WTC11 (cell line): Measurements from ENCODE around the gene CFAP77. TPM values are rescaled to one million over a fixed set of nuclear protein-coding genes. Genes with fewer than 3 reads are reported as not detected.

Experiments used
- ATAC-seq: fragments of 200-7000 bp; cut with Tn5 transposase; 2 replicates; pipeline ENCODE4 v1.10.0; 2021; ENCODE audit warnings: mild to moderate bottlenecking, moderate library complexity
- CTCF ChIA-PET: fragments of 300-600 bp; sonication (Branson Sonifier 250); formaldehyde crosslinking; loops from one replicate; lab custom pipeline; 2021; ENCODE audit warnings: antibody characterized with exemption; lab: Charles Lee
- POLR2A ChIA-PET: fragments of 350-600 bp; sonication (Branson Sonifier 250); formaldehyde crosslinking; loops from one replicate; lab custom pipeline; 2021; ENCODE audit warnings: antibody characterized with exemption; lab: Charles Lee
- DNase-seq: peaks from one replicate; pipeline ENCODE4 v3.0.0; 2021; ENCODE audit warnings: low spot score
- H3K27ac Mint-ChIP-seq: 2 replicates; pipeline ENCODE4 v1.8.0; 2021; ENCODE audit warnings: mixed read lengths
- H3K27me3 Mint-ChIP-seq: 2 replicates; pipeline ENCODE4 v1.8.0; 2021; ENCODE audit warnings: low read depth, mild to moderate bottlenecking, moderate library complexity, mixed read lengths
- H3K36me3 Mint-ChIP-seq: 2 replicates; pipeline ENCODE4 v1.8.0; 2021; ENCODE audit warnings: mixed read lengths
- H3K4me1 Mint-ChIP-seq: 2 replicates; pipeline ENCODE4 v1.8.0; 2022; ENCODE audit warnings: mixed read lengths
- H3K4me3 Mint-ChIP-seq: 2 replicates; pipeline ENCODE4 v1.8.0; 2021; ENCODE audit warnings: mild to moderate bottlenecking, moderate library complexity, mixed read lengths
- H3K9me3 Mint-ChIP-seq: 2 replicates; pipeline ENCODE4 v1.8.0; 2021; ENCODE audit warnings: mixed read lengths
- ATF1 ChIP-seq: sonication (generic); formaldehyde crosslinking; IDR thresholded peaks from 2 replicates; pipeline ENCODE4 v1.8.1; 2023; ENCODE audit warnings: mild to moderate bottlenecking, moderate library complexity, missing genetic modification reagents
- CBFB ChIP-seq: sonication (generic); formaldehyde crosslinking; IDR thresholded peaks from 2 replicates; pipeline ENCODE4 v1.8.1; 2022; ENCODE audit warnings: mild to moderate bottlenecking, low read depth, missing genetic modification reagents
- CREM ChIP-seq: sonication (generic); formaldehyde crosslinking; IDR thresholded peaks from 2 replicates; pipeline ENCODE4 v1.8.1; 2022; ENCODE audit warnings: mild to moderate bottlenecking, missing genetic modification reagents, moderate library complexity
- ESRRA ChIP-seq: sonication (generic); formaldehyde crosslinking; IDR thresholded peaks from 2 replicates; pipeline ENCODE4 v1.8.1; 2022; ENCODE audit warnings: mild to moderate bottlenecking, missing genetic modification reagents, borderline replicate concordance
- GTF2I ChIP-seq: fragments of 250-450 bp; sonication (Bioruptor Pico); conservative IDR thresholded peaks from 2 replicates; pipeline ENCODE4 v1.4.0; 2021; ENCODE audit warnings: mild to moderate bottlenecking
- NFYB ChIP-seq: sonication (generic); formaldehyde crosslinking; conservative IDR thresholded peaks from 2 replicates; pipeline ENCODE4 v1.8.0; 2022; ENCODE audit warnings: low read depth, missing genetic modification reagents
- NR1H2 ChIP-seq: sonication (generic); formaldehyde crosslinking; IDR thresholded peaks from 2 replicates; pipeline ENCODE4 v1.9.0; 2021; ENCODE audit warnings: mild to moderate bottlenecking, moderate library complexity, missing genetic modification reagents
- RORB ChIP-seq: fragments of 250-450 bp; sonication (Bioruptor Pico); IDR thresholded peaks from 2 replicates; pipeline ENCODE4 v1.9.0; 2021; ENCODE audit warnings: mild to moderate bottlenecking
- SP1 ChIP-seq: sonication (generic); formaldehyde crosslinking; conservative IDR thresholded peaks from 2 replicates; pipeline ENCODE4 v1.8.1; 2022; ENCODE audit warnings: missing genetic modification reagents
- TCF7 ChIP-seq: sonication (generic); formaldehyde crosslinking; IDR thresholded peaks from 2 replicates; pipeline ENCODE4 v1.8.0; 2022; ENCODE audit warnings: mild to moderate bottlenecking, low read depth, missing genetic modification reagents, moderate library complexity
- TEAD1 ChIP-seq: sonication (generic); formaldehyde crosslinking; IDR thresholded peaks from 2 replicates; pipeline ENCODE4 v1.8.0; 2022; ENCODE audit warnings: mild to moderate bottlenecking, missing genetic modification reagents
- ZNF416 ChIP-seq: fragments of 250-450 bp; sonication (Bioruptor Pico); IDR thresholded peaks from 2 replicates; pipeline ENCODE4 v1.9.0; 2021; ENCODE audit warnings: mild to moderate bottlenecking, inconsistent platforms
- total RNA-seq: library from RNA; stranded (reverse); gene quantifications from 3 replicates; pipeline ENCODE4 v1.2.3, GENCODE V29; 2021
- TF ChIP-seq, protein P1 (sequence below): sonication (generic); formaldehyde crosslinking; IDR thresholded peaks from 2 replicates; pipeline ENCODE4 v1.8.0; 2022; ENCODE audit warnings: mild to moderate bottlenecking, missing genetic modification reagents
- TF ChIP-seq, protein P2 (sequence below): fragments of 250-450 bp; sonication (Bioruptor Pico); IDR thresholded peaks from 2 replicates; pipeline ENCODE4 v1.9.0; 2021; ENCODE audit warnings: mild to moderate bottlenecking
- TF ChIP-seq, protein P3 (sequence below): sonication (generic); formaldehyde crosslinking; IDR thresholded peaks from 2 replicates; pipeline ENCODE4 v1.8.0; 2023; ENCODE audit warnings: missing genetic modification reagents
- TF ChIP-seq, protein P4 (sequence below): sonication (generic); formaldehyde crosslinking; IDR thresholded peaks from 2 replicates; pipeline ENCODE4 v1.8.1; 2023; ENCODE audit warnings: mild to moderate bottlenecking, missing genetic modification reagents
- TF ChIP-seq, protein P5 (sequence below): sonication (generic); formaldehyde crosslinking; IDR thresholded peaks from 2 replicates; pipeline ENCODE4 v1.8.1; 2022; ENCODE audit warnings: mild to moderate bottlenecking, moderate library complexity, missing genetic modification reagents
- TF ChIP-seq, protein P6 (sequence below): sonication (generic); formaldehyde crosslinking; IDR thresholded peaks from 2 replicates; pipeline ENCODE4 v1.8.1; 2023; ENCODE audit warnings: mild to moderate bottlenecking, missing genetic modification reagents, borderline replicate concordance

Gene CFAP77
- total RNA-seq, 1 experiment from 2014 or later: 1.2 TPM

DNA sequence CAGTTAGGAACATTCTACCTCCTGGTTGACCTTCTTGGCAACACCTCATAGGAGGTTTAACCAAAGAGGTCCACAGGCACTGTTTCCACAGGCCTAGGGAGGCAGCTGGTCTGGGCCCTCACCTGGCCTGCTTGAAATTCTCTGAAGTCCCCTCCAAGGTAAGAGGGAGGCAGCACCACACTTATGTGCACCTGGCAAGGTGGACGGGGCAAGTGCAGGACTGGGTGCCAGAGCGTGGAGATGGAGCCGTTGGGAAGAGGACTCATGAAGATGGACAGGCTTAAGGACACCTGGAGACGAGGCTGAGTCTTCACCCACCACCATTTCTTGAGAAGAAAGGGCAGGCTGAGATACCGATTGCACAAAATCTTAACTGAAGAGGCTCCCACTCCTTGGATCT lies 165.8 kb downstream of the CFAP77 start (continued):
- TF ChIP-seq, protein P1, sequence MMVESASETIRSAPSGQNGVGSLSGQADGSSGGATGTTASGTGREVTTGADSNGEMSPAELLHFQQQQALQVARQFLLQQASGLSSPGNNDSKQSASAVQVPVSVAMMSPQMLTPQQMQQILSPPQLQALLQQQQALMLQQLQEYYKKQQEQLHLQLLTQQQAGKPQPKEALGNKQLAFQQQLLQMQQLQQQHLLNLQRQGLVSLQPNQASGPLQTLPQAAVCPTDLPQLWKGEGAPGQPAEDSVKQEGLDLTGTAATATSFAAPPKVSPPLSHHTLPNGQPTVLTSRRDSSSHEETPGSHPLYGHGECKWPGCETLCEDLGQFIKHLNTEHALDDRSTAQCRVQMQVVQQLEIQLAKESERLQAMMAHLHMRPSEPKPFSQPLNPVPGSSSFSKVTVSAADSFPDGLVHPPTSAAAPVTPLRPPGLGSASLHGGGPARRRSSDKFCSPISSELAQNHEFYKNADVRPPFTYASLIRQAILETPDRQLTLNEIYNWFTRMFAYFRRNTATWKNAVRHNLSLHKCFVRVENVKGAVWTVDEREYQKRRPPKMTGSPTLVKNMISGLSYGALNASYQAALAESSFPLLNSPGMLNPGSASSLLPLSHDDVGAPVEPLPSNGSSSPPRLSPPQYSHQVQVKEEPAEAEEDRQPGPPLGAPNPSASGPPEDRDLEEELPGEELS (CRISPR knock-in tag): no peak
- TF ChIP-seq NR1H2 (CRISPR knock-in tag): no peak
- no peak for TF ChIP-seq ESRRA
- TF ChIP-seq GTF2I (CRISPR knock-in tag): no peak
- TF ChIP-seq, protein P2, sequence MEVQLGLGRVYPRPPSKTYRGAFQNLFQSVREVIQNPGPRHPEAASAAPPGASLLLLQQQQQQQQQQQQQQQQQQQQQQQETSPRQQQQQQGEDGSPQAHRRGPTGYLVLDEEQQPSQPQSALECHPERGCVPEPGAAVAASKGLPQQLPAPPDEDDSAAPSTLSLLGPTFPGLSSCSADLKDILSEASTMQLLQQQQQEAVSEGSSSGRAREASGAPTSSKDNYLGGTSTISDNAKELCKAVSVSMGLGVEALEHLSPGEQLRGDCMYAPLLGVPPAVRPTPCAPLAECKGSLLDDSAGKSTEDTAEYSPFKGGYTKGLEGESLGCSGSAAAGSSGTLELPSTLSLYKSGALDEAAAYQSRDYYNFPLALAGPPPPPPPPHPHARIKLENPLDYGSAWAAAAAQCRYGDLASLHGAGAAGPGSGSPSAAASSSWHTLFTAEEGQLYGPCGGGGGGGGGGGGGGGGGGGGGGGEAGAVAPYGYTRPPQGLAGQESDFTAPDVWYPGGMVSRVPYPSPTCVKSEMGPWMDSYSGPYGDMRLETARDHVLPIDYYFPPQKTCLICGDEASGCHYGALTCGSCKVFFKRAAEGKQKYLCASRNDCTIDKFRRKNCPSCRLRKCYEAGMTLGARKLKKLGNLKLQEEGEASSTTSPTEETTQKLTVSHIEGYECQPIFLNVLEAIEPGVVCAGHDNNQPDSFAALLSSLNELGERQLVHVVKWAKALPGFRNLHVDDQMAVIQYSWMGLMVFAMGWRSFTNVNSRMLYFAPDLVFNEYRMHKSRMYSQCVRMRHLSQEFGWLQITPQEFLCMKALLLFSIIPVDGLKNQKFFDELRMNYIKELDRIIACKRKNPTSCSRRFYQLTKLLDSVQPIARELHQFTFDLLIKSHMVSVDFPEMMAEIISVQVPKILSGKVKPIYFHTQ (CRISPR knock-in tag): no peak
- TF ChIP-seq TEAD1 (CRISPR knock-in tag): no peak
- TF ChIP-seq, protein P3, sequence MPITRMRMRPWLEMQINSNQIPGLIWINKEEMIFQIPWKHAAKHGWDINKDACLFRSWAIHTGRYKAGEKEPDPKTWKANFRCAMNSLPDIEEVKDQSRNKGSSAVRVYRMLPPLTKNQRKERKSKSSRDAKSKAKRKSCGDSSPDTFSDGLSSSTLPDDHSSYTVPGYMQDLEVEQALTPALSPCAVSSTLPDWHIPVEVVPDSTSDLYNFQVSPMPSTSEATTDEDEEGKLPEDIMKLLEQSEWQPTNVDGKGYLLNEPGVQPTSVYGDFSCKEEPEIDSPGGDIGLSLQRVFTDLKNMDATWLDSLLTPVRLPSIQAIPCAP (CRISPR knock-in tag): no peak
- TF ChIP-seq RORB (CRISPR knock-in tag): no peak
- TF ChIP-seq SP1 (CRISPR knock-in tag): no peak
- TF ChIP-seq TCF7 (CRISPR knock-in tag): no peak
- TF ChIP-seq, protein P4, sequence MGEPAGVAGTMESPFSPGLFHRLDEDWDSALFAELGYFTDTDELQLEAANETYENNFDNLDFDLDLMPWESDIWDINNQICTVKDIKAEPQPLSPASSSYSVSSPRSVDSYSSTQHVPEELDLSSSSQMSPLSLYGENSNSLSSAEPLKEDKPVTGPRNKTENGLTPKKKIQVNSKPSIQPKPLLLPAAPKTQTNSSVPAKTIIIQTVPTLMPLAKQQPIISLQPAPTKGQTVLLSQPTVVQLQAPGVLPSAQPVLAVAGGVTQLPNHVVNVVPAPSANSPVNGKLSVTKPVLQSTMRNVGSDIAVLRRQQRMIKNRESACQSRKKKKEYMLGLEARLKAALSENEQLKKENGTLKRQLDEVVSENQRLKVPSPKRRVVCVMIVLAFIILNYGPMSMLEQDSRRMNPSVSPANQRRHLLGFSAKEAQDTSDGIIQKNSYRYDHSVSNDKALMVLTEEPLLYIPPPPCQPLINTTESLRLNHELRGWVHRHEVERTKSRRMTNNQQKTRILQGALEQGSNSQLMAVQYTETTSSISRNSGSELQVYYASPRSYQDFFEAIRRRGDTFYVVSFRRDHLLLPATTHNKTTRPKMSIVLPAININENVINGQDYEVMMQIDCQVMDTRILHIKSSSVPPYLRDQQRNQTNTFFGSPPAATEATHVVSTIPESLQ: no peak
- TF ChIP-seq CBFB (CRISPR knock-in tag): no peak

DNA sequence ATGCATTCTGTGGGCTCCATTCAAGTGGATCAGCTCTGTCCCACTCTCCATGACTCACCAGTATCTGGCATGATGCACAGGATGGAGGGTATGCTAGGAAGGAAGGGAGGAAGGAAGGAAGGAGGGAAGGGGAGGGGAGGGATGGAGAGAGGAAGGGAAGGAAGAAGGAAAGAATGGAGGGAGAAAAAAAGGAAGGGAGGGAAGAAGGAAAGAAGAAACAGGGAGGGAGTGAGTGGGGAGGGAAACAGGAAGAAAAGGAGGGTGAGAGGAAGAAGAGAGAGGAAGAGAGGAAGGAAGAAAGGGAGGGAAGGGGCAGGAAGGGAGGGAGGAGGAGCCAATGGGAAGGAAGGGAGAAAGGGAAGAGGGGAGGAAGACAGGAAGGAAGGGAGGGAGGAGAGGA lies 167.1 kb downstream of the CFAP77 start:
- no peak overlapping the region for H3K27ac Mint-ChIP-seq
- H3K4me3 Mint-ChIP-seq: no peak overlapping the region
- ChIA-PET CTCF (interaction anchor here (0.8 to 1.5 kb wide), 3 partner anchors 69 to 167 kb away, joined by 3 to 6 read pairs (median 4); partner anchors contain the start of gene CFAP77), POLR2A (interaction anchor here (0.7 kb wide), 1 partner anchor 136 kb away, joined by 6 read pairs; no protein-coding TSS in a partner anchor)
- no peaks in the 10 kb centered on the region for H3K9me3 Mint-ChIP-seq
- H3K27me3 Mint-ChIP-seq: peaks cover 72% of the 10 kb centered on the region
- no peak for ATAC-seq
- DNase-seq: no peak
- peaks cover 18% of the 10 kb centered on the region for H3K4me1 Mint-ChIP-seq
- no peaks in the 10 kb centered on the region for H3K36me3 Mint-ChIP-seq
- TF ChIP-seq, protein P5, sequence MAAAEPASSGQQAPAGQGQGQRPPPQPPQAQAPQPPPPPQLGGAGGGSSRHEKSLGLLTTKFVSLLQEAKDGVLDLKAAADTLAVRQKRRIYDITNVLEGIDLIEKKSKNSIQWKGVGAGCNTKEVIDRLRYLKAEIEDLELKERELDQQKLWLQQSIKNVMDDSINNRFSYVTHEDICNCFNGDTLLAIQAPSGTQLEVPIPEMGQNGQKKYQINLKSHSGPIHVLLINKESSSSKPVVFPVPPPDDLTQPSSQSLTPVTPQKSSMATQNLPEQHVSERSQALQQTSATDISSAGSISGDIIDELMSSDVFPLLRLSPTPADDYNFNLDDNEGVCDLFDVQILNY (CRISPR knock-in tag): no peak
- TF ChIP-seq NFYB (CRISPR knock-in tag) (no peak), ZNF416 (no peak), CREM (no peak), ATF1 (CRISPR knock-in tag) (no peak)
- TF ChIP-seq, protein P6, sequence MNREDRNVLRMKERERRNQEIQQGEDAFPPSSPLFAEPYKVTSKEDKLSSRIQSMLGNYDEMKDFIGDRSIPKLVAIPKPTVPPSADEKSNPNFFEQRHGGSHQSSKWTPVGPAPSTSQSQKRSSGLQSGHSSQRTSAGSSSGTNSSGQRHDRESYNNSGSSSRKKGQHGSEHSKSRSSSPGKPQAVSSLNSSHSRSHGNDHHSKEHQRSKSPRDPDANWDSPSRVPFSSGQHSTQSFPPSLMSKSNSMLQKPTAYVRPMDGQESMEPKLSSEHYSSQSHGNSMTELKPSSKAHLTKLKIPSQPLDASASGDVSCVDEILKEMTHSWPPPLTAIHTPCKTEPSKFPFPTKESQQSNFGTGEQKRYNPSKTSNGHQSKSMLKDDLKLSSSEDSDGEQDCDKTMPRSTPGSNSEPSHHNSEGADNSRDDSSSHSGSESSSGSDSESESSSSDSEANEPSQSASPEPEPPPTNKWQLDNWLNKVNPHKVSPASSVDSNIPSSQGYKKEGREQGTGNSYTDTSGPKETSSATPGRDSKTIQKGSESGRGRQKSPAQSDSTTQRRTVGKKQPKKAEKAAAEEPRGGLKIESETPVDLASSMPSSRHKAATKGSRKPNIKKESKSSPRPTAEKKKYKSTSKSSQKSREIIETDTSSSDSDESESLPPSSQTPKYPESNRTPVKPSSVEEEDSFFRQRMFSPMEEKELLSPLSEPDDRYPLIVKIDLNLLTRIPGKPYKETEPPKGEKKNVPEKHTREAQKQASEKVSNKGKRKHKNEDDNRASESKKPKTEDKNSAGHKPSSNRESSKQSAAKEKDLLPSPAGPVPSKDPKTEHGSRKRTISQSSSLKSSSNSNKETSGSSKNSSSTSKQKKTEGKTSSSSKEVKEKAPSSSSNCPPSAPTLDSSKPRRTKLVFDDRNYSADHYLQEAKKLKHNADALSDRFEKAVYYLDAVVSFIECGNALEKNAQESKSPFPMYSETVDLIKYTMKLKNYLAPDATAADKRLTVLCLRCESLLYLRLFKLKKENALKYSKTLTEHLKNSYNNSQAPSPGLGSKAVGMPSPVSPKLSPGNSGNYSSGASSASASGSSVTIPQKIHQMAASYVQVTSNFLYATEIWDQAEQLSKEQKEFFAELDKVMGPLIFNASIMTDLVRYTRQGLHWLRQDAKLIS (CRISPR knock-in tag): no peak
- TF ChIP-seq, protein P1 (CRISPR knock-in tag): no peak
